GM23248 (cell line): ENCODE data around the gene ADAMTS14.

Experiments
- EZH2 ChIP-seq: fragments of 200-600 bp; sonication (generic); IDR thresholded peaks from 2 replicates; pipeline ENCODE4 v1.6.1; 2018; ENCODE audit warnings: antibody characterized with exemption, mild to moderate bottlenecking; ENCODE audit not compliant: insufficient read depth, poor library complexity, severe bottlenecking
- EZH2phosphoT487 ChIP-seq: fragments of 200-600 bp; sonication (generic); IDR thresholded peaks from 2 replicates; pipeline ENCODE4 v1.6.1; 2018; ENCODE audit warnings: antibody characterized with exemption, moderate library complexity, mild to moderate bottlenecking, low read depth; ENCODE audit not compliant: insufficient read depth

GRCh38 chr10:70761031-70761601 is 88.8 kb downstream of the ADAMTS14 start:
- TF ChIP-seq EZH2 (no peak), EZH2phosphoT487 (no peak)
